ENCODE results near the gene SPEF1.

The SPEF1 gene

DNA sequence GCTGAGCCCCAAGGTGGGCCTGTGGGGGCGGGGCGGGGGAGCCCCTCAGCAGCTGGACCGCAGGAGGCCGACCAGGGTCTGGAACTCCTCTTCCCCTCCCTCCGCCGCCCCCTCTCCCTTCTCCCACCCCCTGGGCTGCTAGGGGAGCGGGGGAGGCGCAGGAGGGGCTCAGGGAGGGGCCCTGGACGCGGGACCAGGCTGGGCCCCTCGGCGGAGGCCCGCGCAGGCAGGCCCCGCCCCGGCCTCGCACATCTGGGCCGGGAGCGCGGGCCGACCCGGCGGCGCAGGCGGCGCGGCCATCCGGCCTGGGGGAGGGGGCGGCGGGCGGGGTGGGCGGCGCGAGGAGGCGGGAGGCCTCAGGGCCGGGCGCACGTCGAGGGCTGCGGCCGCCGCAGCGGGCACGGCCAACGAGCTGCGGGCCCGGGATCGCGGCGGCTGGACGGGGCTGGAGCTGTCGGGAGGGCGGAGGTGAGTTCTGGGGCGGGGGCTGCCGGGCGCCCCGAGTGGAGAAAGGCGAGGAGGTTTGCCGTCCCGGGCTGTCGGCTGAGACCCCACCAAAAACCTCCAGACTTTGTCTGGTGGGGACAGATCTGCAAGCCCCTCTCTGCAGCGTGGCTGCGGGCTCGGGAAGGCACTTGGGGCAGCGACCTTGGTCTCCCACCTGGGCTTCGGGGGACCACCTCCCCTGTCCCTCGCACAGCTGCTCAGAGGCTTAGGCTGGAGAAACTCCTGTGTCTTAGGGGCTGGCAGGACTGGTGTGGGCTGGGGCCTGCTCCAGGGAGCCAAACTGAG, 48.7 kb downstream of the SPEF1 start, which contains the start of gene HSPA12B:
HSPA12B (plus strand) TSS at position 359 of the 792 bp plus-strand sequence. CDS start 5,990 bp downstream, outside the sequence.
- H3K4me1 ChIP-seq (ENCODE audit: insufficient read depth, low read length): peaks cover 7% of the 10 kb centered on the region
- peak within 1 kb of the TSS; percentile 32 for H3K9ac ChIP-seq (ENCODE audit: low read depth, low read length)
- H3K36me3 ChIP-seq (ENCODE audit: insufficient read depth, low read length): no peaks in the 10 kb centered on the region
- H3K9me3 ChIP-seq (ENCODE audit: control insufficient read depth, insufficient read depth, low read length): no peaks in the 10 kb centered on the region

GRCh38 chr20:3731944-3732326, 49.3 kb downstream of the SPEF1 start:
- H3K9ac ChIP-seq (ENCODE audit: low read depth, low read length): no peak overlapping the region

GRCh38 chr20:3730803-3731672, 50.2 kb downstream of the SPEF1 start:
- Histone ChIP-seq H3K4me1 (ENCODE audit: insufficient read depth, low read length) (peaks cover 7% of the 10 kb centered on the region), H3K9me3 (ENCODE audit: control insufficient read depth, insufficient read depth, low read length) (no peaks in the 10 kb centered on the region), H3K36me3 (ENCODE audit: insufficient read depth, low read length) (no peaks in the 10 kb centered on the region), H3K9ac (ENCODE audit: low read depth, low read length) (no peak overlapping the region)

More at GRCh38 chr20:3731944-3732326, 49.3 kb downstream of the SPEF1 start:
- Histone ChIP-seq H3K4me1 (ENCODE audit: insufficient read depth, low read length) (peaks cover 7% of the 10 kb centered on the region), H3K9me3 (ENCODE audit: control insufficient read depth, insufficient read depth, low read length) (no peaks in the 10 kb centered on the region), H3K36me3 (ENCODE audit: insufficient read depth, low read length) (no peaks in the 10 kb centered on the region)

DNA sequence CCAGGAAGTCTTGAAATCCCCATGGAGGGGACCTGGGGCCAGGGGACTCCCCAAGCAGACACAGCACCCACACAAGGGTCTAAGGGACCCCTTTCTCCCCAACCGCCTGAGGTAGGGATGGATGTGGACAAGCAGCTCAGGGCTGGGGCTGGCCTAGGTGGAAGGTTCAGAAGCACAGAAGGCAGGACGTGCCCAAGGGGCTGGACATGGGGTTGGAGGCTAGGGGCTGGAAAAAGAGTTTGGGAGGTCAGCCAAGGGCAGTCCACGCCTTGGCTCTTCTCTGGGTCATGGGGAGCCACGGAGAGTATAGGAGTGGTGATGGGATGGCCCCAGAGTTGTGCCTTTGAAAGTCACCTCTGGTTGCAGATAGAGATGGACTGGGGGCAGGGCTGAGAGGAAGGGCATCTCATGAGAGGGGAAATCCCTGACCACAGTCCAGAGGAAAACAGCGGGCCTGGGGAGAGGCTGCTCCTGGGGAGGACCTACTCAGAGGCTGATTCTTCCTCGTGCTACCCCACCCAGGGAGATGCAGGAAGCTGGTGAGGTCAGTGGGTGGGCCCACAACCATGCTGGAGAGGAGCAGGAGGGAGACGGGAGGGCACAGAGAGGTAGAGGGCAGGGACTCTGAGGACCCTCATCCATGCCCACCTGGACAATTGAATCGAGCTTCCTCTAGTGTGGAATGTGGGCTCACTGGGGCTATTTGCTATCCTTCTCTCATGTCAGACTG, 51.3 kb downstream of the SPEF1 start:
- peaks cover 7% of the 10 kb centered on the region for H3K4me1 ChIP-seq (ENCODE audit: insufficient read depth, low read length)
- H3K36me3 ChIP-seq (ENCODE audit: insufficient read depth, low read length): no peaks in the 10 kb centered on the region
- H3K9ac ChIP-seq (ENCODE audit: low read depth, low read length): no peak overlapping the region
- H3K9me3 ChIP-seq (ENCODE audit: control insufficient read depth, insufficient read depth, low read length): no peaks in the 10 kb centered on the region

- Histone ChIP-seq H3K4me1 (ENCODE audit: insufficient read depth, low read length) (peaks cover 7% of the 10 kb centered on the region), H3K9me3 (ENCODE audit: control insufficient read depth, insufficient read depth, low read length) (no peaks in the 10 kb centered on the region), H3K36me3 (ENCODE audit: insufficient read depth, low read length) (no peaks in the 10 kb centered on the region), H3K9ac (ENCODE audit: low read depth, low read length) (no peak overlapping the region)
Observed at GRCh38 chr20:3729378-3729777, 51.9 kb downstream of the SPEF1 start.

DNA sequence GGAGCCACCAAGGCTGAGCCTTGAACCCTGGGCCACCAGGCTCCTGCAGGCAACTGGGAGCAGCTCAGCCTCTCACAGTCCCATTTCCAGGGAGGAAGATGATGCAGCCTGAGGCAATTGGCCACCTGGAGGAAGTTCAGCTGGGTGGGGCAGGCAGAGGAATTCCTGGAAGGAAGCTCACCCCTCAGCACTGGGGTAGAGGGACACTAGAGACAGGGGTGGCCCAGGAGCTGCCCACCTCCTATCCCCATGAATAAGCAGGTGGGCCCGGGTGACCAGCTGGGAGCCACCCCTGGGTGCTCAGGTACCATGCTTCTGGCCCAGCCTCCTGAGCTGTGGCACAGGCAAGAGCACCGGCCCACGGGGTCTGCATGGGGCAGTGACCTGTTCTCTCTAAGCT, 52.4 kb downstream of the SPEF1 start:
- H3K9ac ChIP-seq (ENCODE audit: low read depth, low read length): no peak overlapping the region
- H3K4me1 ChIP-seq (ENCODE audit: insufficient read depth, low read length): peaks cover 7% of the 10 kb centered on the region
- no peaks in the 10 kb centered on the region for H3K36me3 ChIP-seq (ENCODE audit: insufficient read depth, low read length)
- H3K9me3 ChIP-seq (ENCODE audit: control insufficient read depth, insufficient read depth, low read length): no peaks in the 10 kb centered on the region

GRCh38 chr20:3728354-3728753, 52.9 kb downstream of the SPEF1 start:
- Histone ChIP-seq H3K4me1 (ENCODE audit: insufficient read depth, low read length) (peaks cover 7% of the 10 kb centered on the region), H3K9ac (ENCODE audit: low read depth, low read length) (no peak overlapping the region), H3K36me3 (ENCODE audit: insufficient read depth, low read length) (no peaks in the 10 kb centered on the region), H3K9me3 (ENCODE audit: control insufficient read depth, insufficient read depth, low read length) (no peaks in the 10 kb centered on the region)

All from ES-I3 (cell line).